Peyer's patch (tissue), 4 donors: ENCODE measurements around the gene CCDC88C.

Experiments
- POLR2A ChIP-seq, 2 donors: fragments of 450-650 bp; IDR thresholded peaks; one replicate each; pipeline ENCODE4 v1.5.1; 2017; ENCODE audit warnings: antibody characterized with exemption in 2 of 2, mild to moderate bottlenecking in 2 of 2, moderate library complexity in 2 of 2
- TF ChIP-seq, protein P1 (sequence below), 6 experiments: fragments of 450-650 bp in 4 of 6; fragments of 200-600 bp in 2 of 6; sonication (generic) in 1 of 6; IDR thresholded peaks; one replicate each; pipeline ENCODE4 v1.5.1; 2017 to 2019; ENCODE audit warnings: antibody characterized with exemption in 6 of 6, mild to moderate bottlenecking in 3 of 6, moderate library complexity in 1 of 6

DNA sequence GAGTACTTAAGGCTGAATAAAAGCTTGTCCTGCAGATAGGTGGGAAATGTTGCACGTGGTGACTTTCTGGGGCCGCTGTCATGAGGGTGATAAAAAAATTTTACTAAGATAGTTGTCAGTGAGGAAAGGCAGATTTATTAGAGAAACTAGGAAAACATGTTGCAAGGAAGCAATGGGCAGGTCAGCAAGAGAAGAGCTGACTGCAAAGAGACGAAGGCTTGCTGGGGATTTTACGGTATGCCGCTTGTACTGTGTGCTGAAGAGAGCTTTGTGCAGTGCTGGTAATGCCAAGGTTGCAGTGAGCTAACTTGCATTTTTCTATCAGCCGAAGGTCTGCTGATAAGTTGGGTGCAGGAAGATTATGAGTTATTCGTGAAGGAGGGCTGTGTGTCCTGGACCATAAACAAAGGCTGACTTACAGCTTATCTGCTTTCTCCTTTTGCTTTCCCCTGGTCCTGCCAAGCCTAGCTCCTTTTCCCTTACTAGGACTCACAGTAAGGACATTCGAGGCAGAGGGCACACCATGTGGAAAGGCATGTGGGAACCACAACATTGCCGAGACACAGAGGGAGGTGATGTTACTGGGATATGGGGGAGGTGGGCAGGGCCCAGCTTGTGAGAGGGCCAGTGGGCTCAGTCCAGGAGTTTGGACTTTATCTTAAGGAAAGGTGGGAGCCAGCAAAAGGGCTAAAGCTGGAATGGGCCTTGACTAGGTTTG is 7.4 kb upstream of the CCDC88C start:
- TF ChIP-seq, protein P1, sequence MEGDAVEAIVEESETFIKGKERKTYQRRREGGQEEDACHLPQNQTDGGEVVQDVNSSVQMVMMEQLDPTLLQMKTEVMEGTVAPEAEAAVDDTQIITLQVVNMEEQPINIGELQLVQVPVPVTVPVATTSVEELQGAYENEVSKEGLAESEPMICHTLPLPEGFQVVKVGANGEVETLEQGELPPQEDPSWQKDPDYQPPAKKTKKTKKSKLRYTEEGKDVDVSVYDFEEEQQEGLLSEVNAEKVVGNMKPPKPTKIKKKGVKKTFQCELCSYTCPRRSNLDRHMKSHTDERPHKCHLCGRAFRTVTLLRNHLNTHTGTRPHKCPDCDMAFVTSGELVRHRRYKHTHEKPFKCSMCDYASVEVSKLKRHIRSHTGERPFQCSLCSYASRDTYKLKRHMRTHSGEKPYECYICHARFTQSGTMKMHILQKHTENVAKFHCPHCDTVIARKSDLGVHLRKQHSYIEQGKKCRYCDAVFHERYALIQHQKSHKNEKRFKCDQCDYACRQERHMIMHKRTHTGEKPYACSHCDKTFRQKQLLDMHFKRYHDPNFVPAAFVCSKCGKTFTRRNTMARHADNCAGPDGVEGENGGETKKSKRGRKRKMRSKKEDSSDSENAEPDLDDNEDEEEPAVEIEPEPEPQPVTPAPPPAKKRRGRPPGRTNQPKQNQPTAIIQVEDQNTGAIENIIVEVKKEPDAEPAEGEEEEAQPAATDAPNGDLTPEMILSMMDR (IDR thresholded peaks at IDR 0.05), result no peak
- no peak for TF ChIP-seq POLR2A (IDR thresholded peaks at IDR 0.05)
